ENCODE data around the gene SLC35A5. TPM values are rescaled to one million over a fixed set of nuclear protein-coding genes. Genes with fewer than 3 reads are reported as not detected.

The SLC35A5 gene
- total and polyA plus RNA-seq, 2 of the 13 experiments (the other 11 are each of a cell fraction or from before 2014, with no cell fraction given), result 15.5 to 26.5 TPM

- no peak for TF ChIP-seq NR1H2 (CRISPR knock-in tag; IDR thresholded peaks at IDR 0.05; ENCODE audit: borderline replicate concordance, low read depth)
- no peak for TF ChIP-seq AGO2 (optimal IDR thresholded peaks at IDR 0.05; ENCODE audit: low read depth, low read length)
- TF ChIP-seq ZNF891 (CRISPR knock-in tag; IDR thresholded peaks at IDR 0.05), result no peak; the same call in none of the 2 replicates
- TF ChIP-seq NFYB (CRISPR knock-in tag; IDR thresholded peaks at IDR 0.05), result peak; percentile 37; the same call in 1 of the 2 replicates
- TF ChIP-seq FOXO1 (CRISPR knock-in tag; IDR thresholded peaks at IDR 0.05), result no peak
- no peak for TF ChIP-seq ZNF567 (CRISPR knock-in tag; IDR thresholded peaks at IDR 0.05; ENCODE audit: borderline replicate concordance)
- no peak for TF ChIP-seq HNF4G (IDR thresholded peaks at IDR 0.05; ENCODE audit: borderline replicate concordance, low read depth, low read length)
- no peak for TF ChIP-seq HNF4G (CRISPR knock-in tag; IDR thresholded peaks at IDR 0.05; ENCODE audit: borderline replicate concordance, low read depth)
- peak; percentile 32; the same call in 1 of the 2 replicates for TF ChIP-seq RARA (CRISPR knock-in tag; IDR thresholded peaks at IDR 0.05)
- peak; percentile 84 for TF ChIP-seq IKZF5 (CRISPR knock-in tag; IDR thresholded peaks at IDR 0.05)
- peak; percentile 91 for TF ChIP-seq KDM2A (CRISPR knock-in tag; IDR thresholded peaks at IDR 0.05; ENCODE audit: borderline replicate concordance, low read depth)
- TF ChIP-seq MAFK (conservative IDR thresholded peaks at IDR 0.05 in 1 of 2, IDR thresholded peaks at IDR 0.05 in 1 of 2; ENCODE audit: low read length in 2 of 2), result no peak
- TF ChIP-seq KDM1A (CRISPR knock-in tag; IDR thresholded peaks at IDR 0.05), result no peak
- peak; percentile 51 for TF ChIP-seq RBM39 (IDR thresholded peaks at IDR 0.05; ENCODE audit: low read depth, low read length, poor library complexity, severe bottlenecking)
- no peak for TF ChIP-seq E2F5 (CRISPR knock-in tag; conservative IDR thresholded peaks at IDR 0.05)
- no peak for TF ChIP-seq ZNF362 (CRISPR knock-in tag; IDR thresholded peaks at IDR 0.05; ENCODE audit: borderline replicate concordance)
- TF ChIP-seq ZNF792 (CRISPR knock-in tag; IDR thresholded peaks at IDR 0.05), result no peak
- 0 out of 2 replicates have a peak, but pooled peaks have one; percentile 75 for TF ChIP-seq GZF1 (CRISPR knock-in tag; IDR thresholded peaks at IDR 0.05)
- TF ChIP-seq MTA1 (CRISPR knock-in tag; IDR thresholded peaks at IDR 0.05; ENCODE audit: borderline replicate concordance), result no peak; the same call in 1 of the 2 replicates
- no peak for TF ChIP-seq PAWR (CRISPR knock-in tag; IDR thresholded peaks at IDR 0.05; ENCODE audit: borderline replicate concordance)
- TF ChIP-seq RAD51 (IDR thresholded peaks at IDR 0.05; ENCODE audit: borderline replicate concordance), result peak; percentile 99
- TF ChIP-seq MYPOP (CRISPR knock-in tag; IDR thresholded peaks at IDR 0.05), result peak; percentile 94
These were observed at the start of gene SLC35A5, which contains the start of gene ATG3 (continued) for GRCh38 chr3:112561734-112562529.

All from HepG2 (cell line).